D341Med (cell line): ENCODE measurements around the gene KIF9.
"Not testable (repeated sequence)": the region's sequence is repeated elsewhere in the genome, so short reads cannot be mapped to it uniquely, and the experiment has no call there.

Experiments used
- DNase-seq: peaks from one replicate; pipeline ENCODE4 v3.0.0; 2012; ENCODE audit warnings: low spot score

KIF9 gene

GRCh38 chr3:47282424-47283192 is at the start of gene KIF9, which contains the start of gene KLHL18:
TSS of gene KIF9 (minus strand) at chr3:47282799. CDS start at chr3:47277374, 5,425 bp downstream.
TSS of gene KLHL18 (plus strand) at chr3:47282944. CDS start at chr3:47282966, 22 bp downstream.
- peak; percentile 94 for DNase-seq

- DNase-seq: peak; percentile 84
These were observed 41.8 kb upstream of the KIF9 start for GRCh38 chr3:47324278-47324865.

GRCh38 chr3:47323431-47324277 is 41.1 kb upstream of the KIF9 start:
- DNase-seq: no peak

- no peak for DNase-seq
These were observed 37.4 kb upstream of the KIF9 start for GRCh38 chr3:47319956-47320355.

GRCh38 chr3:47318916-47319315 is 36.3 kb upstream of the KIF9 start:
- DNase-seq: no peak

GRCh38 chr3:47316151-47316550 is 33.6 kb upstream of the KIF9 start:
- DNase-seq: not testable (repeated sequence)

- no peak for DNase-seq
These were observed 32.6 kb upstream of the KIF9 start for GRCh38 chr3:47315069-47315647.

GRCh38 chr3:47314056-47314764 is 31.6 kb upstream of the KIF9 start:
- DNase-seq: no peak

- DNase-seq: no peak
These were observed 30.9 kb upstream of the KIF9 start for GRCh38 chr3:47313341-47314055.

- no peak for DNase-seq
These were observed 27.8 kb upstream of the KIF9 start for GRCh38 chr3:47310391-47310790.

- not testable (repeated sequence) for DNase-seq
These were observed 26.6 kb upstream of the KIF9 start for GRCh38 chr3:47309231-47309630.

- DNase-seq: no peak
These were observed 23.4 kb upstream of the KIF9 start for GRCh38 chr3:47306022-47306421.

- DNase-seq: no peak
These were observed 18.9 kb upstream of the KIF9 start for GRCh38 chr3:47301456-47301855.

- DNase-seq: no peak
These were observed 17.1 kb upstream of the KIF9 start for GRCh38 chr3:47299381-47300318.

- DNase-seq: no peak
These were observed 15.8 kb upstream of the KIF9 start for GRCh38 chr3:47298439-47298838.

- DNase-seq: no peak
These were observed 14.1 kb upstream of the KIF9 start for GRCh38 chr3:47296562-47297302.

- DNase-seq: no peak
These were observed 13.4 kb upstream of the KIF9 start for GRCh38 chr3:47295976-47296375.

GRCh38 chr3:47295322-47295721 is 12.7 kb upstream of the KIF9 start:
- DNase-seq: no peak

- DNase-seq: no peak
These were observed 11.8 kb upstream of the KIF9 start for GRCh38 chr3:47294392-47294791.
